Mesenchymal stem cell (in vitro differentiated cells and primary cell): ENCODE measurements around the gene BLID.
A peak's percentile ranks its signal among the peaks of the same experiment; 100 is the strongest.

Experiments used
- DNase-seq: peaks from one replicate; pipeline ENCODE4 v3.0.0-alpha.2; 2013
- H2AFZ ChIP-seq: one replicate; pipeline ENCODE4 v1.6.1; 2013; ENCODE audit warnings: low read depth, mild to moderate bottlenecking, control low read depth, inconsistent platforms, low read length, moderate library complexity
- H2AK5ac ChIP-seq: 2 replicates; pipeline ENCODE4 v1.6.1; 2013; ENCODE audit warnings: low read length, moderate library complexity, mild to moderate bottlenecking, inconsistent platforms; ENCODE audit not compliant: severe bottlenecking
- H2BK120ac ChIP-seq: one replicate; pipeline ENCODE4 v1.6.1; 2013; ENCODE audit warnings: low read depth, mild to moderate bottlenecking, inconsistent platforms, low read length, moderate library complexity
- H2BK12ac ChIP-seq, 2 experiments: one replicate each; pipeline ENCODE4 v1.6.1; 2013; ENCODE audit warnings: inconsistent platforms in 2 of 2, low read length in 2 of 2, mild to moderate bottlenecking in 2 of 2, moderate library complexity in 2 of 2, control low read depth in 1 of 2
- H2BK15ac ChIP-seq: one replicate; pipeline ENCODE4 v1.6.1; 2013; ENCODE audit warnings: mild to moderate bottlenecking, low read depth, inconsistent platforms; ENCODE audit not compliant: poor library complexity, severe bottlenecking
- H2BK5ac ChIP-seq: 2 replicates; pipeline ENCODE4 v1.6.1; 2013; ENCODE audit warnings: low read depth, mild to moderate bottlenecking, low read length, control low read depth, inconsistent platforms; ENCODE audit not compliant: poor library complexity, severe bottlenecking
- H3K14ac ChIP-seq, 2 experiments: one replicate each; pipeline ENCODE4 v1.6.1; 2013; ENCODE audit warnings: inconsistent platforms in 2 of 2, low read length in 2 of 2, control low read depth in 1 of 2, mild to moderate bottlenecking in 1 of 2, moderate library complexity in 1 of 2
- H3K18ac ChIP-seq, 2 experiments: one replicate each; pipeline ENCODE4 v1.6.1; 2013; ENCODE audit warnings: inconsistent platforms in 2 of 2, low read length in 2 of 2, control low read depth in 1 of 2, low read depth in 1 of 2, mild to moderate bottlenecking in 1 of 2
- H3K23ac ChIP-seq, 2 experiments: one replicate each; pipeline ENCODE4 v1.6.1; 2013; ENCODE audit warnings: inconsistent platforms in 2 of 2, low read length in 2 of 2, mild to moderate bottlenecking in 2 of 2, moderate library complexity in 2 of 2, control low read depth in 1 of 2
- H3K27ac ChIP-seq: 2 replicates; pipeline ENCODE4 v1.5.1; 2013; ENCODE audit warnings: mild to moderate bottlenecking, moderate library complexity, low read length, control low read depth, inconsistent platforms; ENCODE audit not compliant: poor library complexity, severe bottlenecking
- H3K27me3 ChIP-seq, 2 experiments: 2 replicates each; pipeline versions ENCODE4 v1.6.1 to v1.7.0; 2013; ENCODE audit warnings: low read length in 2 of 2, mild to moderate bottlenecking in 2 of 2, moderate library complexity in 2 of 2, control low read depth in 1 of 2, inconsistent platforms in 1 of 2; ENCODE audit not compliant: control insufficient read depth in 1 of 2, insufficient read depth in 1 of 2
- H3K36me3 ChIP-seq, 2 experiments: 2 replicates each; pipeline versions ENCODE4 v1.6.1 to v1.7.0; 2013; ENCODE audit warnings: low read length in 2 of 2, control low read depth in 1 of 2, inconsistent platforms in 1 of 2, low read depth in 1 of 2, mild to moderate bottlenecking in 1 of 2; ENCODE audit not compliant: insufficient read depth in 2 of 2, control insufficient read depth in 1 of 2
- H3K4ac ChIP-seq, 2 experiments: one replicate each; pipeline ENCODE4 v1.6.1; 2013; ENCODE audit warnings: inconsistent platforms in 2 of 2, low read length in 2 of 2, mild to moderate bottlenecking in 2 of 2, moderate library complexity in 2 of 2, control low read depth in 1 of 2, low read depth in 1 of 2
- H3K4me1 ChIP-seq: 2 replicates; pipeline ENCODE4 v1.6.1; 2013; ENCODE audit warnings: low read depth, low read length, control low read depth; ENCODE audit not compliant: control insufficient read depth, insufficient read depth
- H3K4me2 ChIP-seq: 2 replicates; pipeline ENCODE4 v1.6.1; 2013; ENCODE audit warnings: low read length, mild to moderate bottlenecking, inconsistent platforms; ENCODE audit not compliant: poor library complexity, severe bottlenecking
- H3K4me3 ChIP-seq, 2 experiments: 2 replicates each; pipeline versions ENCODE4 v1.5.1 to v1.7.0; 2013; ENCODE audit warnings: low read length in 2 of 2, mild to moderate bottlenecking in 2 of 2, control low read depth in 1 of 2, low read depth in 1 of 2; ENCODE audit not compliant: insufficient read depth in 1 of 2
- H3K79me1 ChIP-seq: replicated peaks from 2 replicates; pipeline ENCODE4 v1.6.1; 2013; ENCODE audit warnings: mild to moderate bottlenecking, control low read depth, low read length, inconsistent platforms; ENCODE audit not compliant: poor library complexity, severe bottlenecking
- H3K9ac ChIP-seq: 2 replicates; pipeline ENCODE4 v1.7.0; 2013; ENCODE audit warnings: mild to moderate bottlenecking, low read length, moderate library complexity
- H3K9me3 ChIP-seq: 2 replicates; pipeline ENCODE4 v1.7.0; 2013; ENCODE audit warnings: mild to moderate bottlenecking, low read length; ENCODE audit not compliant: control insufficient read depth
- H4K8ac ChIP-seq: one replicate; pipeline ENCODE4 v1.6.1; 2013; ENCODE audit warnings: inconsistent platforms, mild to moderate bottlenecking, low read length, moderate library complexity
- H4K91ac ChIP-seq: one replicate; pipeline ENCODE4 v1.6.1; 2013; ENCODE audit warnings: mild to moderate bottlenecking, low read length, inconsistent platforms
- WGBS: methylation state at CpG from one replicate; pipeline ENCODE4 v1.1.7; 2013; ENCODE audit warnings: mixed read lengths; 5-methylcytosine and 5-hydroxymethylcytosine counted together

BLID gene

GRCh38 chr11:122100037-122100755, 15.8 kb downstream of the BLID start:
- Histone ChIP-seq H3K4me1 (no peaks in the 10 kb centered on the region), H2BK5ac (no peak overlapping the region), H3K4me2 (peak overlapping the region; percentile 84), H3K18ac (peak overlapping the region; percentile 80 to 89), H4K91ac (peak overlapping the region; percentile 11), H3K9me3 (no peaks in the 10 kb centered on the region), H3K79me1 (peaks cover 1% of the 10 kb centered on the region), H3K4me3 (peak overlapping the region; percentile 53 to 97), H3K36me3 (peaks cover 0 to 56% of the 10 kb centered on the region in 2 experiments), H2BK12ac (no peak overlapping the region), H4K8ac (peak overlapping the region; percentile 77), H3K14ac (no peak overlapping the region), H2BK15ac (no peak overlapping the region), H2BK120ac (peak overlapping the region; percentile 86), H2AFZ (no peak overlapping the region), H2AK5ac (no peak overlapping the region), H3K27me3 (no peaks in the 10 kb centered on the region), H3K4ac (peak overlapping the region in 1 of 2 experiments; percentile 30), H3K23ac (no peak overlapping the region), H3K27ac (peak overlapping the region; percentile 92), H3K9ac (peak overlapping the region; percentile 100)
- WGBS: 16% methylated on average over 25 of the region's 27 CpGs
- peak; percentile 68 for DNase-seq

- peak overlapping the region; percentile 100 for H3K9ac ChIP-seq
- DNase-seq: peak; percentile 53
- H3K36me3 ChIP-seq: peaks cover 0 to 60% of the 10 kb centered on the region in 2 experiments
- H3K4me3 ChIP-seq: peak overlapping the region in 1 of 2 experiments; percentile 97
- no peak overlapping the region for H2AFZ ChIP-seq
- H3K79me1 ChIP-seq: peaks cover 1% of the 10 kb centered on the region
- H2BK12ac ChIP-seq: no peak overlapping the region
- no peak overlapping the region for H2BK5ac ChIP-seq
- H2AK5ac ChIP-seq: no peak overlapping the region
- peak overlapping the region; percentile 92 for H3K27ac ChIP-seq
- no peak overlapping the region for H3K23ac ChIP-seq
- no peaks in the 10 kb centered on the region for H3K9me3 ChIP-seq
- no peak overlapping the region for H4K91ac ChIP-seq
- no peak overlapping the region for H3K4ac ChIP-seq
- H3K27me3 ChIP-seq: no peaks in the 10 kb centered on the region
- no peak overlapping the region for H2BK120ac ChIP-seq
- WGBS: 51% methylated on average over 13 of the region's 13 CpGs
- no peak overlapping the region for H4K8ac ChIP-seq
- no peaks in the 10 kb centered on the region for H3K4me1 ChIP-seq
- H3K18ac ChIP-seq: no peak overlapping the region
- H2BK15ac ChIP-seq: no peak overlapping the region
- no peak overlapping the region for H3K14ac ChIP-seq
- H3K4me2 ChIP-seq: peak overlapping the region; percentile 84
Observed at GRCh38 chr11:122099374-122100036, 16.5 kb downstream of the BLID start.

- WGBS: 82% methylated on average over 4 of the region's 7 CpGs
- peak overlapping the region in 1 of 2 experiments; percentile 97 for H3K4me3 ChIP-seq
- no peak overlapping the region for H3K27ac ChIP-seq
- H3K18ac ChIP-seq: no peak overlapping the region
- no peak overlapping the region for H3K23ac ChIP-seq
- no peaks in the 10 kb centered on the region for H3K9me3 ChIP-seq
- no peak overlapping the region for H2BK120ac ChIP-seq
- H3K9ac ChIP-seq: peak overlapping the region; percentile 100
- no peak overlapping the region for H2AFZ ChIP-seq
- no peak for DNase-seq
- H4K91ac ChIP-seq: no peak overlapping the region
- H3K4me1 ChIP-seq: no peaks in the 10 kb centered on the region
- no peaks in the 10 kb centered on the region for H3K27me3 ChIP-seq
- H2BK15ac ChIP-seq: no peak overlapping the region
- H2BK5ac ChIP-seq: no peak overlapping the region
- no peak overlapping the region for H3K14ac ChIP-seq
- no peak overlapping the region for H3K4ac ChIP-seq
- H2AK5ac ChIP-seq: no peak overlapping the region
- H2BK12ac ChIP-seq: no peak overlapping the region
- H4K8ac ChIP-seq: no peak overlapping the region
- H3K36me3 ChIP-seq: peaks cover 0 to 67% of the 10 kb centered on the region in 2 experiments
- H3K4me2 ChIP-seq: no peak overlapping the region
- H3K79me1 ChIP-seq: peaks cover 2% of the 10 kb centered on the region
Observed at GRCh38 chr11:122098261-122098980, 17.6 kb downstream of the BLID start.
